ENCODE results near the gene GSTM1. TPM values are rescaled to one million over a fixed set of nuclear protein-coding genes. Genes with fewer than 3 reads are reported as not detected.
A peak's percentile ranks its signal among the peaks of the same experiment; 100 is the strongest.

The GSTM1 gene
- total RNA-seq, 1 donor from 2014 or later = 22.2 TPM

DNA sequence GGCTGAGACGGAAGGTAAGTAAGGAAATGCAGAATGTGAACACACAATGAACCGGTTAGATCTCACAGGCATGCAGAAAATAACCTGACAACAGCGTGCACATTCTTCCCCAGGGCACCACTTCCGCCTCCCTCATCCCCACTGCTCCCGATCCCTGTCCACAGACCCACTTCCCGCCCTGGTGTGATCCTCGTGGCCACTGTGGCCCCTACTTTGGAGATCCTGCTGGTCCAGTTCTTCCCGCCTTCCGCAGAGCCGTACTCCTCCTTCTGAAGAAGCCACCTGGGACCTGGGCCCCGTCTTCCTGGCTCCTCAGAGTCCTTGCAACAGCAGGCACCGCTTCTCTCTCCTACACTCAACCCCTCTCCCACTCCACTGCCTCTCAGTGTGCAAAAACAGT lies 33.1 kb upstream of the GSTM1 start:
- no peak for DNase-seq
- Mint-ChIP-seq H3K4me3 (no peak overlapping the region), H3K36me3 (ENCODE audit: low read depth) (peaks cover 11% of the 10 kb centered on the region), H3K4me1 (peaks cover 24% of the 10 kb centered on the region), H3K27ac (no peak overlapping the region), H3K27me3 (peaks cover 14% of the 10 kb centered on the region), H3K9me3 (no peaks in the 10 kb centered on the region)
- intact Hi-C loops (cut with micrococcal nuclease) = no loop called here
- TF ChIP-seq CTCF (IDR thresholded peaks at IDR 0.05) = no peak
- ChIA-PET CTCF (interaction anchor here (3.2 kb wide), 1 partner anchor 15 kb away, joined by 21 read pairs; no protein-coding TSS in a partner anchor), POLR2A (interaction anchor here (0.7 to 2.9 kb wide), 4 partner anchors 12 to 441 kb away, joined by 3 to 12 read pairs (median 6); partner anchors contain the start of genes GNAI3 and GSTM1)
- no peak for ATAC-seq (ENCODE audit: low read depth)

DNA sequence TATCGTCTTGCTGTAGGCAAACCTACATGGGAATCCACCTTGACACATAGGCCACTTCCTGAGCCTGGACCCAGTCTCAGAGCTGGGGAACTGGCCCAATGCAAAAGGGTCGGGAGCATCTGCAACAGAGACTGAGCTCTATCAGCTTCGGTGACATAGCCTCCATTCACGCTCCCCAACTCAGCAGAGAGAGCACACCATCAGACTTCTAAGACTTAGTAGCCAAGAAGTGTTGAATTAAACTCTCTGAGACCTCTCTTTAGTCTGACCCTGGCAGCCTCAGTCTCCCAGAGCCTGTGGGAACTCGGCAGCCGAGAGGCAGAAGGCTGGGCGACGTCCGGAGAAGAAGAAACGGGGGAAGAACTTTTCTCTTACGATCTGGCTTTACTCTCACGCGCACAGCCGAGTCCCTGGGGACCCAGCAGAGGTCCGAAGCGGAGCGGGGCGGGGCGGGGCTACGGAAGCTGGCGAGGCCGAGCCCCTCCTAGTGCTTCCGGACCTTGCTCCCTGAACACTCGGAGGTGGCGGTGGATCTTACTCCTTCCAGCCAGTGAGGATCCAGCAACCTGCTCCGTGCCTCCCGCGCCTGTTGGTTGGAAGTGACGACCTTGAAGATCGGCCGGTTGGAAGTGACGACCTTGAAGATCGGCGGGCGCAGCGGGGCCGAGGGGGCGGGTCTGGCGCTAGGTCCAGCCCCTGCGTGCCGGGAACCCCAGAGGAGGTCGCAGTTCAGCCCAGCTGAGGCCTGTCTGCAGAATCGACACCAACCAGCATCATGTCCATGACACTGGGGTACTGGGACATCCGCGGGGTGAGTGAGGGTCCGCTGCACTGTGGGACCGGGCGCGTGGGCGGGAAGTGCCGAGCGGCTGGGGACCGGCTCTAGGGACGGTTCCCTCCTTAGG lies 31.8 kb upstream of the GSTM1 start, which contains the start of gene GSTM4:
TSS of gene GSTM4 (plus strand) at position 485 of the 905 bp plus-strand sequence. CDS start at position 776, 291 bp downstream.
- DNase-seq = peak; percentile 82
- ATAC-seq (ENCODE audit: low read depth) = peak; percentile 97
- peaks cover 10% of the 10 kb centered on the region for H3K27me3 Mint-ChIP-seq
- peak within 1 kb of the TSS; percentile 96 for H3K4me3 Mint-ChIP-seq
- TF ChIP-seq CTCF (IDR thresholded peaks at IDR 0.05) = no peak
- intact Hi-C loops (cut with micrococcal nuclease) = loop anchor here (1.0 to 5.0 kb wide), 6 partner anchors 35 to 328 kb away; partner anchors contain the start of genes AHCYL1, CYB561D1, GSTM3 and PSMA5
- H3K9me3 Mint-ChIP-seq = no peaks in the 10 kb centered on the region
- POLR2A ChIA-PET = interaction anchor here (0.6 to 2.9 kb wide), 12 partner anchors 10 to 794 kb away, joined by 3 to 12 read pairs (median 6); partner anchors contain the start of genes AHCYL1, GNAI3, GSTM1 and GSTM2
- CTCF ChIA-PET = interaction anchor here (1.5 to 3.2 kb wide), 2 partner anchors 16 to 328 kb away, joined by 8 to 21 read pairs; partner anchors contain the start of gene AHCYL1
- H3K36me3 Mint-ChIP-seq (ENCODE audit: low read depth) = peaks cover 15% of the 10 kb centered on the region
- H3K27ac Mint-ChIP-seq = peak within 1 kb of the TSS; percentile 94
- H3K4me1 Mint-ChIP-seq = peaks cover 24% of the 10 kb centered on the region

DNA sequence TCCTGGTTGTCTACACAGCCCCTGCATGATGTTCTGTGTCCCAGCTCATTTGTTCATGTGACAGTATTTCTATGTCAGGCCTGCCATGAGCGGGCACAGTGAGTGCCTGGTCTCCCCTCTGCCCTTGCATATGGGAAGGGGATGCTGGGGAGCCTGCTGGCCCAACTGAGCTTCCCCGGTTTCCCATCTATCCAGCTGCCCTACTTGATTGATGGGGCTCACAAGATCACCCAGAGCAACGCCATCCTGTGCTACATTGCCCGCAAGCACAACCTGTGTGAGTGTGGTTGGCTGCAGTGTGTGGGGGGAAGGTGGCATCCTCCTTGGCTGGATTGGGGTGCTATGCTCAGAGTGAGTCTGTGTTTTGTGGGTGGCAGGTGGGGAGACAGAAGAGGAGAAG lies 30.2 kb upstream of the GSTM1 start:
- Mint-ChIP-seq H3K9me3 (no peaks in the 10 kb centered on the region), H3K4me1 (peaks cover 24% of the 10 kb centered on the region), H3K27me3 (peaks cover 3% of the 10 kb centered on the region), H3K36me3 (ENCODE audit: low read depth) (peaks cover 21% of the 10 kb centered on the region), H3K4me3 (peak overlapping the region; percentile 11), H3K27ac (no peak overlapping the region)
- ChIA-PET CTCF (interaction anchor here (1.2 to 3.2 kb wide), 2 partner anchors 17 to 18 kb away, joined by 5 to 21 read pairs; no protein-coding TSS in a partner anchor), POLR2A (interaction anchor here (2.9 kb wide), 1 partner anchor 31 kb away, joined by 12 read pairs; the partner anchor contains the start of gene GSTM1)
- TF ChIP-seq CTCF (IDR thresholded peaks at IDR 0.05) = no peak
- intact Hi-C loops (cut with micrococcal nuclease) = loop anchor here (2.0 to 5.0 kb wide), 4 partner anchors 37 to 165 kb away; partner anchors contain the start of genes CYB561D1 and GSTM3
- no peak for DNase-seq
- no peak for ATAC-seq (ENCODE audit: low read depth)

DNA sequence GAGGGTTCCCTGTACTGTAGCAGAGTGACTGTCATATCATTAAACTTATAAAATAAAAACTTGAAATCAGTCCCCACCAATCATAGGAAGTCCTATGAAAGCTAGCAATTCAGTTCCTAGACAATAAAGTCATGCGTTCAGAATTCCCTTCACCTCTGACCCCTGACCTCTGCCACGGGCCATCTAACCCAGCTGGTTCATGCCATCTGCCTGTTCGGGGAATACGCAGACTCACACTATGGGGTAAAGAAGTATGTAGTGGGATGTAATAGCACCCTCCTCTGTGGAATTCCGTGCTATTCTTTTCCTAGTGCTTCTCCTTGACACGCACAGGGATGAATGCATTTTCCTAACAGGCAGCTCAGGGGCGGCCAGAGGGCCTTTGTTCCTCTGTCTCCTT lies 29.6 kb upstream of the GSTM1 start:
- DNase-seq = no peak
- peaks cover 24% of the 10 kb centered on the region for H3K4me1 Mint-ChIP-seq
- intact Hi-C loops (cut with micrococcal nuclease) = loop anchor here (2.0 to 5.0 kb wide), 4 partner anchors 37 to 166 kb away; partner anchors contain the start of genes CYB561D1 and GSTM3

More for the DNA sequence above, 29.6 kb upstream of the GSTM1 start:
- CTCF ChIA-PET = interaction anchor here (1.2 kb wide), 1 partner anchor 18 kb away, joined by 5 read pairs; no protein-coding TSS in a partner anchor
- Mint-ChIP-seq H3K4me3 (no peak overlapping the region), H3K9me3 (no peaks in the 10 kb centered on the region), H3K36me3 (ENCODE audit: low read depth) (peaks cover 21% of the 10 kb centered on the region), H3K27me3 (no peaks in the 10 kb centered on the region), H3K27ac (no peak overlapping the region)
- no peak for ATAC-seq (ENCODE audit: low read depth)
- TF ChIP-seq CTCF (IDR thresholded peaks at IDR 0.05) = no peak
- POLR2A ChIA-PET = no interaction called here

Measured in activated B cell treated with CpG ODN at 0.5 μM for 24 hours (primary cell).